Fibroblast of lung (primary cell): ENCODE data around the gene UBE3C.

Experiments
- EZH2 ChIP-seq: IDR thresholded peaks from 2 replicates; pipeline ENCODE4 v1.5.1; 2012; ENCODE audit warnings: low read length, control low read depth, mild to moderate bottlenecking; ENCODE audit errors: missing control alignments
- TF ChIP-seq, protein P1 (sequence below), 2 donors: IDR thresholded peaks in 1 of 2; conservative IDR thresholded peaks in 1 of 2; 1 replicate in 1 of 2; 2 replicates in 1 of 2; pipeline ENCODE4 v1.5.1; 2011 to 2012; ENCODE audit warnings: low read length in 2 of 2, control low read depth in 1 of 2, inconsistent platforms in 1 of 2, low read depth in 1 of 2, mild to moderate bottlenecking in 1 of 2

DNA sequence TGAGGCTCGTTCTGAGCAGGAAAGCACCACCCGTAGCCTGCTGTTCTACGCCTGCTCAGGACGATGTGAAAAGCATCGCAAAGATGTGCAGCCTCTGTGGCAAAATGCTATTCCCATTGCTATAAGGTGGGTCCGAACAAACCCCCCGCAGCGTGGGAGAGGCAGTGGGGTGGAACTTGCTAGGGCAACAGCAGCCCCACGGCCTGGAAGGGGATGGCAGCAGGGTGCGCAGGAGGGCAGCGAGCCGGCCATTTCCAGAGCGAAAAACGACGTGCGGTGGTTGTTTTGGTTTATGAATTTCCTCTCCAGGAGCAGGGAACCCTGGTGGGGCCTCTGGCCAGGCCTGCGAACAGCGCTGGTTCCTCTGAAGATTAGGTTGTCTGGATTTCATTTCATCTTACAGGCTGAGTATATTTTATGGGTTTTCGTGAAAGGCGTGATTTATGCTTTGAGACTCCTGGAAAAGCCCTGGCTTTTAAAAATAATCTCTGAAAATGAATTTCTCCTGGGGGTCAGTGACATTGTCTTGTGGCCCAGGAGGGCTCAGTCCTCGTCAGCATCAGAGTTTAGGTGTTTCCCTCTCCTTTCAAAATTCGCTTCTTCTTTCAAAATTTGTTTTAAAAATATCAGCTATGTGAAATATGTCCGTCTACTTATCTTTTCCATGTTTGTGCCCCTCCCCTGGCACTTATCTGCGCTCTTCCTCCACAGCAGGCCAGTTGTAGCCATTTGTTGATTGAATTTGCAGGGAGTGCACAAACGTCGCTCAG is 42.3 kb upstream of the UBE3C start:
- TF ChIP-seq EZH2: no peak
- TF ChIP-seq, protein P1, sequence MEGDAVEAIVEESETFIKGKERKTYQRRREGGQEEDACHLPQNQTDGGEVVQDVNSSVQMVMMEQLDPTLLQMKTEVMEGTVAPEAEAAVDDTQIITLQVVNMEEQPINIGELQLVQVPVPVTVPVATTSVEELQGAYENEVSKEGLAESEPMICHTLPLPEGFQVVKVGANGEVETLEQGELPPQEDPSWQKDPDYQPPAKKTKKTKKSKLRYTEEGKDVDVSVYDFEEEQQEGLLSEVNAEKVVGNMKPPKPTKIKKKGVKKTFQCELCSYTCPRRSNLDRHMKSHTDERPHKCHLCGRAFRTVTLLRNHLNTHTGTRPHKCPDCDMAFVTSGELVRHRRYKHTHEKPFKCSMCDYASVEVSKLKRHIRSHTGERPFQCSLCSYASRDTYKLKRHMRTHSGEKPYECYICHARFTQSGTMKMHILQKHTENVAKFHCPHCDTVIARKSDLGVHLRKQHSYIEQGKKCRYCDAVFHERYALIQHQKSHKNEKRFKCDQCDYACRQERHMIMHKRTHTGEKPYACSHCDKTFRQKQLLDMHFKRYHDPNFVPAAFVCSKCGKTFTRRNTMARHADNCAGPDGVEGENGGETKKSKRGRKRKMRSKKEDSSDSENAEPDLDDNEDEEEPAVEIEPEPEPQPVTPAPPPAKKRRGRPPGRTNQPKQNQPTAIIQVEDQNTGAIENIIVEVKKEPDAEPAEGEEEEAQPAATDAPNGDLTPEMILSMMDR (conservative IDR thresholded peaks at IDR 0.05 in 1 of 2, IDR thresholded peaks at IDR 0.05 in 1 of 2; ENCODE audit: low read depth in 1 of 2, low read length in 2 of 2): no peak
